ENCODE data around the gene ABCA1. TPM values are rescaled to one million over a fixed set of nuclear protein-coding genes. Genes with fewer than 3 reads are reported as not detected.

The ABCA1 gene
- total and polyA plus RNA-seq, 2 of the 4 experiments (the other 2 are of a cell fraction) = 5.8 to 52.2 TPM

DNA sequence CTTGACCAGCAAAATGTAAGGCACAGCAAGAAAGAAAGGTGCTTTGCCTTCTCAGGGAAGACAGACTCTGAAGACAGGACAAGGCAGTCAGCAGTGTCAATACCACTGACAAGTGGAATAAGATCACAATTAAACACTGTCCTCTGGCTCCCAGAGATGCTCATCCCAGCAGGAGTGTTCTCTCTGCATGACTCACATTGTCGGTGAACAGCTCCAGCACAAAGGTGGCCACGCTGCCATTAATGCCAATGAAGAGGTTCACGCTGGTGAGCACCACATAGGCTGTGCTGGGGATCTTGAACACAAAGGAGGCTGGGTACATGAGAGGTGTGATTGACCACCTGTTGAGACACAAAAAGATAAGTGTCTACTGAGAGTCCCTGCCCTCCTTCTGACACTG lies 132.1 kb downstream of the ABCA1 start:
- Histone ChIP-seq H2AFZ (replicated peaks; ENCODE audit: low read length, poor library complexity) (no peak overlapping the region), H3K18ac (ENCODE audit: low read depth, low read length) (no peak overlapping the region), H4K20me1 (ENCODE audit: insufficient read depth, low read length) (0 out of 2 replicates have a peak, but pooled peaks cover 3% of the 10 kb centered on the region), H3K27me3 (ENCODE audit: control insufficient read depth, insufficient read depth, low read length) (no peaks in the 10 kb centered on the region), H4K91ac (ENCODE audit: insufficient read depth, low read depth, low read length) (no peak overlapping the region), H3K9me3 (ENCODE audit: control insufficient read depth, insufficient read depth, low read length) (no peaks in the 10 kb centered on the region), H3K14ac (replicated peaks; ENCODE audit: low read depth, low read length) (no peak overlapping the region), H2AK5ac (ENCODE audit: low read depth, low read length) (no peak overlapping the region), H4K5ac (ENCODE audit: low read depth, low read length) (no peak overlapping the region), H3K9ac (ENCODE audit: low read depth, low read length) (no peak overlapping the region), H3K9me1 (ENCODE audit: insufficient read depth, low read length) (peaks cover 9% of the 10 kb centered on the region), H3K4ac (ENCODE audit: low read depth, low read length) (no peak overlapping the region), H2BK120ac (ENCODE audit: low read depth, low read length) (no peak overlapping the region), H2BK20ac (ENCODE audit: low read depth, low read length) (no peak overlapping the region), H2BK15ac (ENCODE audit: low read depth, low read length) (no peak overlapping the region), H4K8ac (ENCODE audit: low read depth in 2 of 2, low read length in 2 of 2) (no peak overlapping the region), H2AK9ac (replicated peaks; ENCODE audit: low read depth, low read length, poor library complexity) (no peak overlapping the region), H3K36me3 (ENCODE audit: control insufficient read depth, insufficient read depth, low read length) (peaks cover 69% of the 10 kb centered on the region), H3K4me1 (ENCODE audit: control insufficient read depth, insufficient read depth, low read length) (peaks cover 2% of the 10 kb centered on the region; the same call in 1 of the 2 replicates), H3K4me2 (ENCODE audit: low read depth, low read length) (no peak overlapping the region), H3K56ac (ENCODE audit: extremely low read depth, insufficient read depth, low read length) (no peak overlapping the region), H3K79me1 (ENCODE audit: low read depth in 1 of 2, low read length in 2 of 2) (no peaks in the 10 kb centered on the region), H2BK5ac (ENCODE audit: low read depth, low read length, poor library complexity, severe bottlenecking) (no peak overlapping the region), H3K23ac (ENCODE audit: low read depth, low read length) (no peak overlapping the region), H3K4me3 (ENCODE audit: insufficient read depth, low read depth, low read length) (no peak overlapping the region), H3K27ac (ENCODE audit: insufficient read depth, low read length) (no peak overlapping the region)
- ATAC-seq (ENCODE audit: low read depth) (no peak), DNase-seq (no peak)
- no TSS peak for BruUV-seq (replicated peaks)
- dilution Hi-C loops (cut with HindIII; ENCODE audit: low sequenced_read_pairs, unreplicated experiment) (no loop called here), in situ Hi-C loops (cut with MboI; ENCODE audit: low sequenced_read_pairs) (no loop called here), intact Hi-C loops (cut with micrococcal nuclease) (no loop called here)
- ChIA-PET CTCF (no interaction called here), POLR2A (ENCODE audit: unreplicated experiment) (no interaction called here)
- no CpG with 5 or more reads among the region's 3 CpGs for WGBS, 2 experiments (ENCODE audit: extremely low coverage in 2 of 2, insufficient read length in 1 of 2)
- no peak for TF ChIP-seq FOS (IDR thresholded peaks at IDR 0.05; ENCODE audit: low read depth, low read length)
- no peak for TF ChIP-seq BHLHE40 (IDR thresholded peaks at IDR 0.05; ENCODE audit: low read depth, low read length)
- no peak for TF ChIP-seq SMC3 (IDR thresholded peaks at IDR 0.05; ENCODE audit: low read depth, low read length)
- TF ChIP-seq RAD21 (IDR thresholded peaks at IDR 0.05; ENCODE audit: low read length) = no peak
- no peak for TF ChIP-seq RCOR1 (IDR thresholded peaks at IDR 0.05; ENCODE audit: insufficient replicate concordance, low read length)
- no peak for TF ChIP-seq POLR2A (IDR thresholded peaks at IDR 0.05; ENCODE audit: low read depth, low read length)
